Astrocyte of the spinal cord (primary cell): Measurements from ENCODE around the gene APLP1.
"Not testable (repeated sequence)": the region's sequence is repeated elsewhere in the genome, so short reads cannot be mapped to it uniquely, and the experiment has no call there.

Source experiments
- DNase-seq: peaks from one replicate; pipeline ENCODE4 v3.0.0; 2011; ENCODE audit warnings: low read depth, low spot score
- H3K4me3 ChIP-seq: 2 replicates; pipeline ENCODE4 v1.5.1; 2011; ENCODE audit warnings: low read depth, mild to moderate bottlenecking, low read length, moderate library complexity
- in situ Hi-C: cut with HindIII; loops from 2 replicates; pipeline ENCODE4 v1.10.0; 2017; ENCODE audit warnings: low sequenced_read_pairs
- TF ChIP-seq, protein P1 (sequence below): IDR thresholded peaks from 2 replicates; pipeline ENCODE4 v1.5.1; 2012; ENCODE audit warnings: low read depth, mild to moderate bottlenecking, low read length, inconsistent platforms

Gene APLP1

DNA sequence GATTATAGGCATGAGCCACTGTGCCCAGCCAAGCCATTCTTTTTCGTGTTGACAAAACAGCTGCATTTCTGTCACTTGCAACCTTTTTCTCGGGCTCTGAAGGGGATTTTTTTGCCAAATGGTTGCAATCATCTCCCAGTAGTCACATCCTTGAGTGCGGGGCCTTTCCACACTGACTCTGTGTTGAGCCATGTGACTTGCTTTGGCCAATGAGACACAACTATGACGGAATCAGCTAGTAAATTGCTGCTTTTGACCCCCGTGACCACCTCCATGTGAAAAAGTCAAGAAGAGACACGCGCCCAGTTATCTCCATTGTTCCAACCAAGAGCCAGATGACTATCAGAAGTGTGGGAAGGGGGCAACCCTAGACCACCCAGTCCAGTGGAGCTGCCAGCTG is 34.4 kb upstream of the APLP1 start:
- DNase-seq = no peak
- no peak overlapping the region for H3K4me3 ChIP-seq
- TF ChIP-seq, protein P1, sequence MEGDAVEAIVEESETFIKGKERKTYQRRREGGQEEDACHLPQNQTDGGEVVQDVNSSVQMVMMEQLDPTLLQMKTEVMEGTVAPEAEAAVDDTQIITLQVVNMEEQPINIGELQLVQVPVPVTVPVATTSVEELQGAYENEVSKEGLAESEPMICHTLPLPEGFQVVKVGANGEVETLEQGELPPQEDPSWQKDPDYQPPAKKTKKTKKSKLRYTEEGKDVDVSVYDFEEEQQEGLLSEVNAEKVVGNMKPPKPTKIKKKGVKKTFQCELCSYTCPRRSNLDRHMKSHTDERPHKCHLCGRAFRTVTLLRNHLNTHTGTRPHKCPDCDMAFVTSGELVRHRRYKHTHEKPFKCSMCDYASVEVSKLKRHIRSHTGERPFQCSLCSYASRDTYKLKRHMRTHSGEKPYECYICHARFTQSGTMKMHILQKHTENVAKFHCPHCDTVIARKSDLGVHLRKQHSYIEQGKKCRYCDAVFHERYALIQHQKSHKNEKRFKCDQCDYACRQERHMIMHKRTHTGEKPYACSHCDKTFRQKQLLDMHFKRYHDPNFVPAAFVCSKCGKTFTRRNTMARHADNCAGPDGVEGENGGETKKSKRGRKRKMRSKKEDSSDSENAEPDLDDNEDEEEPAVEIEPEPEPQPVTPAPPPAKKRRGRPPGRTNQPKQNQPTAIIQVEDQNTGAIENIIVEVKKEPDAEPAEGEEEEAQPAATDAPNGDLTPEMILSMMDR = no peak
- in situ Hi-C loops = no loop called here

DNA sequence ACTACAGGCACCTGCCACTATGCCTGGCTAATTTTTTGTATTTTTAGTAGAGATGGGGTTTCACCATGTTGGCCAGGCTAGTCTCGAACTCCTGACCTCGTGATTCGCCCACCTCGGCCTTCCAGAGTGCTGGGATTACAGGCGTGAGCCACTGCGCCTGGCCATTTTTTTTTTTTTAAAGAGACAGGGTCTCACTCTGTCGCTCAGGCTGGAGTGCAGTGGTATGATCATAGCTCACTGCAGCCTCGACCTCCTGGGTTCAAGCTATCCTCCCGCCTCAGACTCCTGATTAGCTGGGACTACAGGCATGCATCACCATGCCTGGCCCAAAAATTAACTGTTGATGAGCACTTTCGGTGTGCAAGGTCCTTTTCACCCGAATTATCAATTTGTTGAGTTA is 32.3 kb upstream of the APLP1 start:
- H3K4me3 ChIP-seq, DNase-seq, in situ Hi-C loops: not testable (repeated sequence)

- no peak overlapping the region for H3K4me3 ChIP-seq
- DNase-seq = no peak
- in situ Hi-C loops = no loop called here
- TF ChIP-seq, protein P1 = no peak
These were observed 26.3 kb upstream of the APLP1 start for GRCh38 chr19:35841961-35842595.

- TF ChIP-seq, protein P1 = no peak
- no peak for DNase-seq
- H3K4me3 ChIP-seq = no peak overlapping the region
- in situ Hi-C loops = no loop called here
These were observed 25.6 kb upstream of the APLP1 start for GRCh38 chr19:35842666-35843272.

GRCh38 chr19:35843676-35844481 is 24.5 kb upstream of the APLP1 start:
- in situ Hi-C loops = no loop called here
- TF ChIP-seq, protein P1 = no peak
- H3K4me3 ChIP-seq = no peak overlapping the region
- DNase-seq = no peak

- DNase-seq = no peak
- TF ChIP-seq, protein P1 = no peak
- no peak overlapping the region for H3K4me3 ChIP-seq
- in situ Hi-C loops = no loop called here
These were observed 23.7 kb upstream of the APLP1 start for GRCh38 chr19:35844482-35845214.
